ENCODE results near the gene CYP27B1. TPM values are rescaled to one million over a fixed set of nuclear protein-coding genes. Genes with fewer than 3 reads are reported as not detected.

CYP27B1 gene
- total RNA-seq, 3 donors from 2014 or later: 0.33 to 2.2 (median 0.48) TPM

DNA sequence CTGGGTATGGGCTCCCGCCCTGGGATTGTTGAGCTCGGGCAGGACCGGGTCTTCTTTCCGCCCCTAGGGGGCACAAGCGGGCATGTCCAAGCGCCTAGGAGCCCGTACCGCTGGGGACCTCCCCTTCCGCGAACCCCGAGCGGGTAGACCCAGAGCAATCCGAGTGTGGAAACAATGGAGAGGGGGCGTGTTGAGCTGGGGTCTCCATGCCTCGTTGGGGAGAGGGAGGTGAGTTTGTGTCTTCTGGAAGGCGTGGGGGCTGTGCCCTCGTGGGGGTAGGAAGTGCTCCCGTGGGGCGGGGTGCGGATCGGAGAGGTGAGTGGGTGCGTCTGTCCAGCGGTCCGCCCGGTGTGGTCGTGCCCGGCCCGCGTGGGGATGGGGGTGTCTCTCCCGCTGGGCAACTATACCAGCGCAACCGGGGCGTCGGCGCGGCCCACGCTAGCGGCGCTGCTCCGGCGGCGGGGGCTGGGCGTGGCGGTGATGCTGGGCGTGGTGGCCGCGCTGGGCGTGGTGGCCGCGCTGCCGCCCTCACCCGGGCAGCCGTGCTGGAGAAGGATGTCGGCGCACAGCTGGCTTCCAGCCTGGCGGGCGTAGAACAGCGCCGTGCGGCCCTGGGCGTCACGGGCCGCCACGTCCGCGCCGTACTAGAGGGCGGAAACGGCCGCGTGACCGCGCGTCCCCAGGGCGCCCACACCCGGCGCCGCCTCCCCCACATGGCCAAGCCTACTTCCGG is 40.6 kb downstream of the CYP27B1 start:
- DNase-seq (ENCODE audit: low spot score in 2 of 2): peak; percentile 72 to 89
- peak overlapping the region; percentile 80 to 91 for H3K27ac ChIP-seq
- intact Hi-C loops (cut with DNase I; ENCODE audit: low total_unique reads): no loop called here
- no peaks in the 10 kb centered on the region for H3K9me3 ChIP-seq
- peaks cover 0 to 5% of the 10 kb centered on the region in 2 donors for H3K4me1 ChIP-seq
- H3K4me3 ChIP-seq: peak overlapping the region; percentile 57 to 86 (median 82)
- TF ChIP-seq, protein P1, sequence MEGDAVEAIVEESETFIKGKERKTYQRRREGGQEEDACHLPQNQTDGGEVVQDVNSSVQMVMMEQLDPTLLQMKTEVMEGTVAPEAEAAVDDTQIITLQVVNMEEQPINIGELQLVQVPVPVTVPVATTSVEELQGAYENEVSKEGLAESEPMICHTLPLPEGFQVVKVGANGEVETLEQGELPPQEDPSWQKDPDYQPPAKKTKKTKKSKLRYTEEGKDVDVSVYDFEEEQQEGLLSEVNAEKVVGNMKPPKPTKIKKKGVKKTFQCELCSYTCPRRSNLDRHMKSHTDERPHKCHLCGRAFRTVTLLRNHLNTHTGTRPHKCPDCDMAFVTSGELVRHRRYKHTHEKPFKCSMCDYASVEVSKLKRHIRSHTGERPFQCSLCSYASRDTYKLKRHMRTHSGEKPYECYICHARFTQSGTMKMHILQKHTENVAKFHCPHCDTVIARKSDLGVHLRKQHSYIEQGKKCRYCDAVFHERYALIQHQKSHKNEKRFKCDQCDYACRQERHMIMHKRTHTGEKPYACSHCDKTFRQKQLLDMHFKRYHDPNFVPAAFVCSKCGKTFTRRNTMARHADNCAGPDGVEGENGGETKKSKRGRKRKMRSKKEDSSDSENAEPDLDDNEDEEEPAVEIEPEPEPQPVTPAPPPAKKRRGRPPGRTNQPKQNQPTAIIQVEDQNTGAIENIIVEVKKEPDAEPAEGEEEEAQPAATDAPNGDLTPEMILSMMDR (IDR thresholded peaks at IDR 0.05): peak; percentile 62 to 82 (median 71)
- no peak for TF ChIP-seq POLR2AphosphoS5 (IDR thresholded peaks at IDR 0.05)
- TF ChIP-seq POLR2A (IDR thresholded peaks at IDR 0.05): no peak
- H3K36me3 ChIP-seq: no peaks in the 10 kb centered on the region
- H3K27me3 ChIP-seq: no peaks in the 10 kb centered on the region

GRCh38 chr12:57725851-57726150 is 41.1 kb downstream of the CYP27B1 start:
- peak overlapping the region; percentile 57 to 86 (median 82) for H3K4me3 ChIP-seq
- TF ChIP-seq POLR2A (IDR thresholded peaks at IDR 0.05): no peak
- TF ChIP-seq POLR2AphosphoS5 (IDR thresholded peaks at IDR 0.05): no peak
- TF ChIP-seq, protein P1 (IDR thresholded peaks at IDR 0.05): no peak
- no peaks in the 10 kb centered on the region for H3K9me3 ChIP-seq
- no peak for DNase-seq (ENCODE audit: low spot score in 2 of 2)
- peaks cover 0 to 5% of the 10 kb centered on the region in 2 donors for H3K4me1 ChIP-seq
- H3K36me3 ChIP-seq: no peaks in the 10 kb centered on the region
- H3K27me3 ChIP-seq: no peaks in the 10 kb centered on the region
- intact Hi-C loops (cut with DNase I; ENCODE audit: low total_unique reads): no loop called here
- H3K27ac ChIP-seq: peak overlapping the region; percentile 80 to 91

DNA sequence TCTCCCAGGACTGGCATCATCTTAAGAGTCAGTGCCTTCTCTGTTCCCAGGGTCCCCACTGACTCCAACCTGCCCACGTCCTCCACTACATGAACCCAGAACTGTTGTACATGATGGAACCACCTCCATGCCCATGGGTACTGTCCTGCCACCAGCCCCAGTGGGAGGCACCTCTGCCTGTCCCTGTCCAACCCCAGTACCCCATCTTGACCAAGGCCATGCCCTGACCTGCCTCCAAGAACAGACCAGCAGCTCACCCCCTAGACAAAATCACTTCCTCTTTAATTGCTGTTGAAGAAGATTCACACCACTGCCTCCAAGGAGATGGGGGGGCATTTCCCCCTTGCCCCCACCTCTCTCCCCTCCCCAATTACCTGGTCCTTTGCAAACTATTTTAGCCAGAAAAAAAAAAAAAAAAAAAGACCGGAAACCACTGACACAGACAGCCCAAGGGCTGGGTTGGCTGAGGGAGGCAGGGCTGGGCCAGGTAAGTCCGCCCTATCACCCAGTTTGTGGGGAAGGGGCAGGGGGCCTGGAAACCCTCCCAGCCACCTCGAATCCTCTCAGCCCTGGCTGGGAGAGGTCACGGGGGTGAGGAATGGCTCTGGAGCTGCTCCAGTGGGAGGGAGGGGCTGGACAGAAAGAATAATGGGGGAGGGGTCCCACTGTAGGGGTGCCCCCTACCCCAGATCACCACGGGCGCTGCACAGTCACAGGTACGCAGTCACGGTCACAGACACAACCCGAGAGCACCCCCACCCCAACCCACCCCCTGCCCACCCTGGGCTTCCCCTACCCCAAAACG is 41.7 kb downstream of the CYP27B1 start:
- Histone ChIP-seq H3K27ac (no peak overlapping the region), H3K9me3 (no peaks in the 10 kb centered on the region), H3K27me3 (no peaks in the 10 kb centered on the region), H3K36me3 (no peaks in the 10 kb centered on the region), H3K4me3 (peak overlapping the region in 1 of 3 donors; percentile 82), H3K4me1 (peaks cover 0 to 5% of the 10 kb centered on the region in 2 donors)
- peak in 1 of 2 donors; percentile 14 for DNase-seq (ENCODE audit: low spot score in 2 of 2)
- intact Hi-C loops (cut with DNase I; ENCODE audit: low total_unique reads): no loop called here
- TF ChIP-seq, protein P1 (IDR thresholded peaks at IDR 0.05): no peak
- no peak for TF ChIP-seq POLR2A (IDR thresholded peaks at IDR 0.05)
- no peak for TF ChIP-seq POLR2AphosphoS5 (IDR thresholded peaks at IDR 0.05)

- TF ChIP-seq, protein P1 (IDR thresholded peaks at IDR 0.05): no peak
- TF ChIP-seq POLR2A (IDR thresholded peaks at IDR 0.05) (no peak), POLR2AphosphoS5 (IDR thresholded peaks at IDR 0.05) (no peak)
- H3K36me3 ChIP-seq: no peaks in the 10 kb centered on the region
- H3K4me3 ChIP-seq: no peak overlapping the region
- no peaks in the 10 kb centered on the region for H3K9me3 ChIP-seq
- H3K4me1 ChIP-seq: peaks cover 0 to 5% of the 10 kb centered on the region in 2 donors
- intact Hi-C loops (cut with DNase I; ENCODE audit: low total_unique reads): no loop called here
- DNase-seq (ENCODE audit: low spot score in 2 of 2): peak in 1 of 2 donors; percentile 13
- no peaks in the 10 kb centered on the region for H3K27me3 ChIP-seq
- no peak overlapping the region for H3K27ac ChIP-seq
Measured at GRCh38 chr12:57724003-57724935, 42.6 kb downstream of the CYP27B1 start.

All from breast epithelium (tissue), 4 donors.